Renal cortical epithelial cell (primary cell): ENCODE results near the gene INPP4B. TPM values are rescaled to one million over a fixed set of nuclear protein-coding genes. Genes with fewer than 3 reads are reported as not detected.
A peak's percentile ranks its signal among the peaks of the same experiment; 100 is the strongest.
"Not testable (repeated sequence)": the region's sequence is repeated elsewhere in the genome, so short reads cannot be mapped to it uniquely, and the experiment has no call there.

Experiments
- DNase-seq: peaks from one replicate; pipeline ENCODE4 v3.0.0-alpha.2; 2011; ENCODE audit warnings: low read depth
- total RNA-seq: library from RNA; depleted of rRNA; stranded (reverse); fragments of >200 nt; gene quantifications from 2 replicates; pipeline ENCODE4 v1.2.3, GENCODE V29; 2014

INPP4B gene
- total RNA-seq, 1 donor from 2014 or later, result 16.6 TPM

GRCh38 chr4:142544594-142544993 is 301.5 kb downstream of the INPP4B start:
- no peak for DNase-seq

- no peak for DNase-seq
Measured at GRCh38 chr4:142544039-142544438, 302.1 kb downstream of the INPP4B start.

- DNase-seq, result no peak
Measured at GRCh38 chr4:142540483-142540804, 305.7 kb downstream of the INPP4B start.

GRCh38 chr4:142539796-142540482 is 306.2 kb downstream of the INPP4B start:
- DNase-seq, result no peak

GRCh38 chr4:142535009-142535408 is 311.1 kb downstream of the INPP4B start:
- DNase-seq, result peak; percentile 14

GRCh38 chr4:142532054-142532453 is 314.0 kb downstream of the INPP4B start:
- no peak for DNase-seq

GRCh38 chr4:142530728-142531127 is 315.4 kb downstream of the INPP4B start:
- no peak for DNase-seq

- DNase-seq, result no peak
Measured at GRCh38 chr4:142528433-142528832, 317.7 kb downstream of the INPP4B start.

- no peak for DNase-seq
Measured at GRCh38 chr4:142523111-142523510, 323.0 kb downstream of the INPP4B start.

- DNase-seq, result no peak
Measured at GRCh38 chr4:142519342-142519741, 326.8 kb downstream of the INPP4B start.

- DNase-seq, result peak; percentile 87
Measured at GRCh38 chr4:142516686-142517526, 329.2 kb downstream of the INPP4B start.

- no peak for DNase-seq
Measured at GRCh38 chr4:142512161-142512560, 333.9 kb downstream of the INPP4B start.

- no peak for DNase-seq
Measured at GRCh38 chr4:142509881-142510280, 336.2 kb downstream of the INPP4B start.

GRCh38 chr4:142509381-142509780 is 336.7 kb downstream of the INPP4B start:
- not testable (repeated sequence) for DNase-seq

GRCh38 chr4:142500966-142501365 is 345.1 kb downstream of the INPP4B start:
- DNase-seq, result peak; percentile 37

- DNase-seq, result peak; percentile 13
Measured at GRCh38 chr4:142497606-142498005, 348.5 kb downstream of the INPP4B start.

- DNase-seq, result no peak
Measured at GRCh38 chr4:142493255-142494110, 352.6 kb downstream of the INPP4B start.

GRCh38 chr4:142485452-142485851 is 360.6 kb downstream of the INPP4B start:
- no peak for DNase-seq

GRCh38 chr4:142480244-142480643 is 365.9 kb downstream of the INPP4B start:
- peak; percentile 58 for DNase-seq

GRCh38 chr4:142475663-142476062 is 370.4 kb downstream of the INPP4B start:
- peak; percentile 14 for DNase-seq

- peak; percentile 83 for DNase-seq
Measured at GRCh38 chr4:142474398-142475087, 371.6 kb downstream of the INPP4B start.

- no peak for DNase-seq
Measured at GRCh38 chr4:142473960-142474338, 372.2 kb downstream of the INPP4B start.
